Nephron progenitor cell (in vitro differentiated cells): ENCODE data around the gene PXMP2.

Experiments
- DNase-seq: peaks from one replicate; pipeline ENCODE4 v3.0.0; 2021
- H3K27ac Mint-ChIP-seq: 2 replicates; pipeline ENCODE4 v1.8.0; 2021; ENCODE audit warnings: mild to moderate bottlenecking, moderate library complexity, mixed read lengths
- H3K27me3 Mint-ChIP-seq: 2 replicates; pipeline ENCODE4 v1.8.0; 2021; ENCODE audit warnings: mild to moderate bottlenecking, low read depth, mixed read lengths; ENCODE audit not compliant: poor library complexity
- H3K36me3 Mint-ChIP-seq: 2 replicates; pipeline ENCODE4 v1.8.0; 2021; ENCODE audit warnings: low read depth, mixed read lengths
- H3K4me1 Mint-ChIP-seq: 2 replicates; pipeline ENCODE4 v1.8.0; 2021; ENCODE audit warnings: mixed read lengths
- H3K4me3 Mint-ChIP-seq: 2 replicates; pipeline ENCODE4 v1.8.0; 2021; ENCODE audit warnings: mild to moderate bottlenecking, moderate library complexity, mixed read lengths
- H3K9me3 Mint-ChIP-seq: 2 replicates; pipeline ENCODE4 v1.8.0; 2021; ENCODE audit warnings: mild to moderate bottlenecking, moderate library complexity, mixed read lengths
- TF ChIP-seq, protein P1 (sequence below): fragments of 200-600 bp; sonication (generic); IDR thresholded peaks from 2 replicates; pipeline ENCODE4 v1.5.0; 2021; ENCODE audit warnings: antibody characterized with exemption

Gene PXMP2

DNA sequence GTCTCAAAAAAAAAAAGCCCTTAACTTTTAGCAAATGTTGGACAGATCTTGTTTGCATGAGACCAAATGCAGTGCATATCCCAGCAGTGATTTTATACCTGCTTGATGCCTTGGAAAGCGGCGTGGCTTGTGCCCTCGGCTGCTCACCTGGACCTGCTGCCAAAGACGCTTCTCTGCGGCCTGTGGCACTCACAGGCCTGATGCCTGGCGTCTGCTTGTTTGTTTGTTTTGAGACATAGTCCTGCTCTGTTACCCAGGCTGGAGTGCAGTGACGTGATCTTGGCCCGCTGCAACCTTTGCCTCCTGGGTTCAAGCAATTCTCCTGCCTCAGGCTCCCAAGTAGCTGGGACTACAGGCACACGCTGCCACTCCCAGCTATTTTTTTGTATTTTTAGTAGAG, 28.5 kb downstream of the PXMP2 start:
- peaks cover 5% of the 10 kb centered on the region for H3K4me1 Mint-ChIP-seq
- peaks cover 34% of the 10 kb centered on the region for H3K36me3 Mint-ChIP-seq
- peaks cover 3% of the 10 kb centered on the region for H3K27me3 Mint-ChIP-seq
- H3K27ac Mint-ChIP-seq = no peak overlapping the region
- TF ChIP-seq, protein P1, sequence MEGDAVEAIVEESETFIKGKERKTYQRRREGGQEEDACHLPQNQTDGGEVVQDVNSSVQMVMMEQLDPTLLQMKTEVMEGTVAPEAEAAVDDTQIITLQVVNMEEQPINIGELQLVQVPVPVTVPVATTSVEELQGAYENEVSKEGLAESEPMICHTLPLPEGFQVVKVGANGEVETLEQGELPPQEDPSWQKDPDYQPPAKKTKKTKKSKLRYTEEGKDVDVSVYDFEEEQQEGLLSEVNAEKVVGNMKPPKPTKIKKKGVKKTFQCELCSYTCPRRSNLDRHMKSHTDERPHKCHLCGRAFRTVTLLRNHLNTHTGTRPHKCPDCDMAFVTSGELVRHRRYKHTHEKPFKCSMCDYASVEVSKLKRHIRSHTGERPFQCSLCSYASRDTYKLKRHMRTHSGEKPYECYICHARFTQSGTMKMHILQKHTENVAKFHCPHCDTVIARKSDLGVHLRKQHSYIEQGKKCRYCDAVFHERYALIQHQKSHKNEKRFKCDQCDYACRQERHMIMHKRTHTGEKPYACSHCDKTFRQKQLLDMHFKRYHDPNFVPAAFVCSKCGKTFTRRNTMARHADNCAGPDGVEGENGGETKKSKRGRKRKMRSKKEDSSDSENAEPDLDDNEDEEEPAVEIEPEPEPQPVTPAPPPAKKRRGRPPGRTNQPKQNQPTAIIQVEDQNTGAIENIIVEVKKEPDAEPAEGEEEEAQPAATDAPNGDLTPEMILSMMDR = no peak
- no peaks in the 10 kb centered on the region for H3K9me3 Mint-ChIP-seq
- no peak for DNase-seq
- H3K4me3 Mint-ChIP-seq = no peak overlapping the region

DNA sequence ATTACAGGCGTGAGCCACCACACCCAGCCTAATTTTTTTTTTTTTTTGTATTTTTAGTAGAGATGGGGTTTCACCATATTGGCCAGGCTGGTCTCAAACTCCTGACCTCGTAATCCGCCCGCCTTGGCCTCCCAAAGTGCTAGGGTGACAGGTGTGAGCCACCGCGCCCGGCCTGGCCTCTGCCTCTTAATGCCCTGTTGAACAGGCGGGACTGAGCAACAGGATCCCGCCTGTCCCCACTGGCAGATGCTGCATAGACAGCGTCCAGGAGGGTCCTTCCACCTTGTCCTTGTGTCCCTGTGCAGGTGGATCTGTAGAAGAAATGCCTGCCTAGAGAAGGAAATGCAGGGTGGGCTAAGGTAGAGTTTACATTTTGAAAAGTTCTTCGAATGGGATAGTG, 29.0 kb downstream of the PXMP2 start:
- Mint-ChIP-seq H3K4me1 (peaks cover 5% of the 10 kb centered on the region), H3K27ac (no peak overlapping the region), H3K4me3 (no peak overlapping the region), H3K27me3 (peaks cover under 1% of the 10 kb centered on the region), H3K36me3 (peaks cover 39% of the 10 kb centered on the region), H3K9me3 (no peaks in the 10 kb centered on the region)
- DNase-seq = no peak
- TF ChIP-seq, protein P1 = no peak

DNA sequence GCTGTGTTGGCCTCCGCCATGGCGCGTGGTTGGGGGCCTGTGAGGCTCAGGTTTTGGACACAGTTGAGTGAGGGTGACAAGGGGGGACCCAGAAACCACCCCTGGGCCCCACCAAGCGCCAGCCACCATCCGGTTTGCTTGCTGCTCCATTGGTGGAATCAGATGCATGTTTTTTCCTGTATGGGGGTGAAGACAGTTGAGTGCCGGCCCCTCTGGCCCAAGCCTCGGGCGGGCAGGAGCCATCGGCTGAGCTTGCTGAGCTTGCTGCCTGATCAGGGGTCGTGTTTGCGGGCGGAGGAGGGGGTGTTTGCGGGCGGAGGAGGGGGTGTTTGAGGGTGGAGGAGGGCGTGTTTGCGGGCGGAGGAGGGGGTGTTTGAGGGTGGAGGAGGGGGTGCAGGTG, 29.6 kb downstream of the PXMP2 start:
- no peak for DNase-seq
- peaks cover 39% of the 10 kb centered on the region for H3K36me3 Mint-ChIP-seq
- H3K9me3 Mint-ChIP-seq = no peaks in the 10 kb centered on the region
- peaks cover 5% of the 10 kb centered on the region for H3K4me1 Mint-ChIP-seq
- H3K4me3 Mint-ChIP-seq = no peak overlapping the region
- TF ChIP-seq, protein P1 = no peak
- no peak overlapping the region for H3K27ac Mint-ChIP-seq
- H3K27me3 Mint-ChIP-seq = no peaks in the 10 kb centered on the region

DNA sequence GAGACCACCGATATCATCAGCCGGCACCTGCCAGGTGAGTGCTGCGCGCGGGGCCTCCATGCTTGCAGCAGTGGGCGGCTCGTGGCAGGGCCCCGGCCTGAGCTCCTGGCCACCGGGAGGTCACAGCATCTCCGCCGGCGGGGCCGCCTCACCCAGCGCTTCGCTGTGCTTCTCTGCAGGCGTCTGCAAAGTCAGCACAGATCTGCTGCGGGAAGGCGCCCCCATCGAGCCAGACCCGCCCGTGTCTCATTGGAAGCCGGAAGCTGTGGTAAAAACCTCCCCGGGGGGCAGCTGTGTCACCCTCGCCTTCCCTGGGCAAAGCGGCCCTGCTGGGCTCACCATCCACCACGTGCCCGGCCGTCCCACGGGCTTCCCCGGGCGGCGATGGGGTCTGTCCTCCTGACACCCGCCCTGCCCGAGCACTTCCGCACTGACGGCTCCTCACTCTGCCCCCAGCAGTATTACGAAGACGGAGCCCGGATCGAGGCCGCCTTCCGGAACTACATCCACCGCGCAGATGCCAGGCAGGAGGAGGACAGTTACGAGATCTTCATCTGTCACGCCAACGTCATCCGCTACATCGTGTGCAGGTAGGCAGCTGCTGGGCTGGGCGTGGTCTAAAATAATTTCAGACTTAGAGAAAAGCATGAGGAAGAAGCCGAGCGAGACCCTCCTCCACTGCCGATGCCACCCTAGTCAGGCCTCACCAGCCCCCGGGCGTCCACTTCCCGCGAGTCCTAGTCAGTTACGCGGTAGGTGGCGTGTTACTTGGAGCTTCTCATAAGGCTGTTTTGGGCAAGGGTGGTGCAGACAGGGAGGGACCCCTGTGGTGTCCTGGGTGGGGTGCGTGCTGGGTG, 30.4 kb downstream of the PXMP2 start:
- Mint-ChIP-seq H3K27ac (no peak overlapping the region), H3K9me3 (no peaks in the 10 kb centered on the region), H3K4me3 (no peak overlapping the region), H3K4me1 (peaks cover 5% of the 10 kb centered on the region), H3K27me3 (no peaks in the 10 kb centered on the region), H3K36me3 (peaks cover 39% of the 10 kb centered on the region)
- TF ChIP-seq, protein P1 = no peak
- no peak for DNase-seq

DNA sequence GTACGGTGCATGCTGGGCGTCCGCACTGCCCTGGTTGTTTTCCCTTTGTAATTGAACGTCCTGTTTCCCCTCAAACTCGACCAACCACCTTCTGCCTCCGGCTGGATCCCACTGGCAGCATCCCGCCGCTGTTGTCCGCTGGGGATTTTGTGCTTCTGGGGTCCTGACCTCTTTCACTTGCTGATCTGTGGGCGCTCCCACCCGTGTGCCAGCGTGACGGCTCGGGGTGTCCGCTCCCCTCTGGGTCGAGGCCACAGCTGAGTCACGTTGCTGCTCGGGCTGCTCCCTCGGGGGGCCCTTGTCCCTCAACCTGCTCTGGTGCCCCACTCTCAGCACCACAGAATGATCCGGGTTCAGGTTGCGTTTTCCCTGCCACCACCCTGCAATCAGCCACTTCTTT, 31.3 kb downstream of the PXMP2 start:
- Mint-ChIP-seq H3K9me3 (no peaks in the 10 kb centered on the region), H3K27me3 (no peaks in the 10 kb centered on the region), H3K4me1 (peaks cover under 1% of the 10 kb centered on the region), H3K36me3 (peaks cover 46% of the 10 kb centered on the region), H3K27ac (peak overlapping the region; percentile 94), H3K4me3 (no peak overlapping the region)
- TF ChIP-seq, protein P1 = no peak
- DNase-seq = no peak
